Endothelial cell of umbilical vein (primary cell): ENCODE data around the gene RBPJ.

ENCODE experiments used
- EZH2 ChIP-seq: IDR thresholded peaks from 2 replicates; pipeline ENCODE4 v1.6.1; 2012; ENCODE audit warnings: borderline replicate concordance, low read depth, mild to moderate bottlenecking, moderate library complexity, low read length, inconsistent platforms; ENCODE audit not compliant: severe bottlenecking
- FOS ChIP-seq: IDR thresholded peaks from 2 replicates; pipeline ENCODE4 v1.6.1; 2011; ENCODE audit warnings: mild to moderate bottlenecking, low read length, moderate library complexity, borderline replicate concordance; ENCODE audit not compliant: insufficient read depth
- POLR2A ChIP-seq: IDR thresholded peaks from 2 replicates; pipeline ENCODE4 v1.6.1; 2012; ENCODE audit warnings: low read depth, mild to moderate bottlenecking, control low read depth, low read length
- POLR2AphosphoS5 ChIP-seq: IDR thresholded peaks from 2 replicates; pipeline ENCODE4 v1.6.1; 2012; ENCODE audit warnings: low read depth, mild to moderate bottlenecking, control low read depth, low read length, moderate library complexity; ENCODE audit not compliant: insufficient read depth
- TF ChIP-seq, protein P1 (sequence below), 2 donors: IDR thresholded peaks; 1 replicate in 1 of 2; 2 replicates in 1 of 2; pipeline ENCODE4 v1.5.1; 2011; ENCODE audit warnings: low read length in 2 of 2, mild to moderate bottlenecking in 2 of 2, moderate library complexity in 2 of 2, control low read depth in 1 of 2, inconsistent platforms in 1 of 2, low read depth in 1 of 2; ENCODE audit not compliant: insufficient read depth in 1 of 2; ENCODE audit errors: extremely low read depth in 1 of 2

GRCh38 chr4:26464420-26465095 is 143.7 kb downstream of the RBPJ start:
- TF ChIP-seq, protein P1, sequence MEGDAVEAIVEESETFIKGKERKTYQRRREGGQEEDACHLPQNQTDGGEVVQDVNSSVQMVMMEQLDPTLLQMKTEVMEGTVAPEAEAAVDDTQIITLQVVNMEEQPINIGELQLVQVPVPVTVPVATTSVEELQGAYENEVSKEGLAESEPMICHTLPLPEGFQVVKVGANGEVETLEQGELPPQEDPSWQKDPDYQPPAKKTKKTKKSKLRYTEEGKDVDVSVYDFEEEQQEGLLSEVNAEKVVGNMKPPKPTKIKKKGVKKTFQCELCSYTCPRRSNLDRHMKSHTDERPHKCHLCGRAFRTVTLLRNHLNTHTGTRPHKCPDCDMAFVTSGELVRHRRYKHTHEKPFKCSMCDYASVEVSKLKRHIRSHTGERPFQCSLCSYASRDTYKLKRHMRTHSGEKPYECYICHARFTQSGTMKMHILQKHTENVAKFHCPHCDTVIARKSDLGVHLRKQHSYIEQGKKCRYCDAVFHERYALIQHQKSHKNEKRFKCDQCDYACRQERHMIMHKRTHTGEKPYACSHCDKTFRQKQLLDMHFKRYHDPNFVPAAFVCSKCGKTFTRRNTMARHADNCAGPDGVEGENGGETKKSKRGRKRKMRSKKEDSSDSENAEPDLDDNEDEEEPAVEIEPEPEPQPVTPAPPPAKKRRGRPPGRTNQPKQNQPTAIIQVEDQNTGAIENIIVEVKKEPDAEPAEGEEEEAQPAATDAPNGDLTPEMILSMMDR (IDR thresholded peaks at IDR 0.05; ENCODE audit: extremely low read depth in 1 of 2, insufficient read depth in 1 of 2, low read depth in 1 of 2, low read length in 2 of 2), result no peak
- TF ChIP-seq EZH2 (no peak), FOS (no peak), POLR2A (no peak), POLR2AphosphoS5 (no peak)
